HEK293 (cell line): Measurements from ENCODE around the gene DMGDH.
A peak's percentile ranks its signal among the peaks of the same experiment; 100 is the strongest.

Experiments
- CTCF ChIA-PET: fragments of 350-600 bp; formaldehyde crosslinking; extraction: SDS; loops from one replicate; lab custom pipeline; 2021; ENCODE audit warnings: antibody characterized with exemption; lab: Yijun Ruan, JAX
- POLR2A ChIA-PET: fragments of 300-600 bp; formaldehyde crosslinking; extraction: SDS; loops from one replicate; lab custom pipeline; 2020; ENCODE audit warnings: antibody characterized with exemption, inconsistent platforms; lab: Yijun Ruan, JAX
- H3K27ac ChIP-seq: fragments of 200-500 bp; sonication (Bioruptor generic); 2 replicates; pipeline ENCODE4 v1.5.1; 2014; ENCODE audit warnings: low read depth, low read length, control low read depth, inconsistent platforms; ENCODE audit errors: extremely low read depth
- H3K36me3 ChIP-seq, 2 experiments: fragments of 200-500 bp in 1 of 2; sonication (Bioruptor generic) in 1 of 2; 1 replicate in 1 of 2; 2 replicates in 1 of 2; pipeline ENCODE4 v1.5.1; 2014 to 2017; ENCODE audit warnings: inconsistent platforms in 2 of 2, low read length in 2 of 2; ENCODE audit not compliant: control insufficient read depth in 2 of 2, insufficient read depth in 1 of 2
- H3K4me1 ChIP-seq: fragments of 200-500 bp; sonication (Bioruptor generic); 2 replicates; pipeline ENCODE4 v1.5.1; 2014; ENCODE audit warnings: mild to moderate bottlenecking, low read length, inconsistent platforms; ENCODE audit not compliant: control insufficient read depth, insufficient read depth
- H3K4me3 ChIP-seq: 2 replicates; pipeline ENCODE4 v1.5.1; 2011; ENCODE audit warnings: low read depth, mild to moderate bottlenecking, control low read depth, low read length, moderate library complexity
- H3K9me3 ChIP-seq: fragments of 200-500 bp; sonication (Bioruptor generic); 2 replicates; pipeline ENCODE4 v1.5.1; 2014; ENCODE audit warnings: low read depth, low read length, inconsistent platforms; ENCODE audit not compliant: control insufficient read depth, insufficient read depth
- AEBP2 ChIP-seq: fragments of 450-650 bp; formaldehyde crosslinking; IDR thresholded peaks from 2 replicates; pipeline ENCODE4 v1.5.1; 2016; ENCODE audit warnings: missing biosample characterization, missing genetic modification characterization, borderline replicate concordance
- GLI2 ChIP-seq: fragments of 450-650 bp; formaldehyde crosslinking; IDR thresholded peaks from 2 replicates; pipeline ENCODE4; 2017; ENCODE audit warnings: missing biosample characterization, missing genetic modification characterization, low read depth, borderline replicate concordance
- KLF1 ChIP-seq: fragments of 450-650 bp; formaldehyde crosslinking; IDR thresholded peaks from 2 replicates; pipeline ENCODE4 v1.5.1; 2016; ENCODE audit warnings: missing biosample characterization, missing genetic modification characterization
- OSR2 ChIP-seq: fragments of 450-650 bp; formaldehyde crosslinking; IDR thresholded peaks from 2 replicates; pipeline ENCODE4 v1.5.1; 2016; ENCODE audit warnings: missing biosample characterization, missing genetic modification characterization
- SP7 ChIP-seq: fragments of 450-650 bp; formaldehyde crosslinking; IDR thresholded peaks from 2 replicates; pipeline ENCODE4 v1.5.1; 2016; ENCODE audit warnings: missing biosample characterization, missing genetic modification characterization
- ZNF10 ChIP-seq: fragments of 450-650 bp; formaldehyde crosslinking; IDR thresholded peaks from 2 replicates; pipeline ENCODE4 v1.5.1; 2017; ENCODE audit warnings: missing biosample characterization, missing genetic modification characterization
- ZNF174 ChIP-seq: fragments of 450-650 bp; formaldehyde crosslinking; IDR thresholded peaks from 2 replicates; pipeline ENCODE4 v1.5.0; 2017; ENCODE audit warnings: missing biosample characterization, mild to moderate bottlenecking, missing genetic modification characterization
- ZNF223 ChIP-seq: fragments of 450-650 bp; formaldehyde crosslinking; IDR thresholded peaks from 2 replicates; pipeline ENCODE4 v1.5.1; 2016; ENCODE audit warnings: missing biosample characterization, missing genetic modification characterization
- ZNF324 ChIP-seq: fragments of 450-650 bp; formaldehyde crosslinking; IDR thresholded peaks from 2 replicates; pipeline ENCODE4 v1.5.1; 2016; ENCODE audit warnings: missing biosample characterization, missing genetic modification characterization
- ZNF518A ChIP-seq: fragments of 450-650 bp; formaldehyde crosslinking; conservative IDR thresholded peaks from 2 replicates; pipeline ENCODE4 v1.5.1; 2016; ENCODE audit warnings: low read depth, missing biosample characterization, missing genetic modification characterization
- ZNF544 ChIP-seq: fragments of 450-650 bp; formaldehyde crosslinking; IDR thresholded peaks from 2 replicates; pipeline ENCODE4 v1.5.0; 2017; ENCODE audit warnings: missing biosample characterization, missing genetic modification characterization
- ZNF561 ChIP-seq: fragments of 450-650 bp; IDR thresholded peaks from 2 replicates; pipeline ENCODE4 v1.5.1; 2018; ENCODE audit warnings: missing biosample characterization, missing genetic modification characterization, borderline replicate concordance
- ZNF585B ChIP-seq: fragments of 450-650 bp; formaldehyde crosslinking; IDR thresholded peaks from 2 replicates; pipeline ENCODE4 v1.5.1; 2016; ENCODE audit warnings: missing biosample characterization, missing genetic modification characterization
- ZNF621 ChIP-seq: fragments of 450-650 bp; formaldehyde crosslinking; IDR thresholded peaks from 2 replicates; pipeline ENCODE4 v1.5.1; 2017; ENCODE audit warnings: missing biosample characterization, missing genetic modification characterization
- ZNF623 ChIP-seq: fragments of 450-650 bp; formaldehyde crosslinking; IDR thresholded peaks from 2 replicates; pipeline ENCODE4 v1.5.1; 2016; ENCODE audit warnings: missing biosample characterization, missing genetic modification characterization
- ZNF629 ChIP-seq: fragments of 450-650 bp; formaldehyde crosslinking; IDR thresholded peaks from 2 replicates; pipeline ENCODE4 v1.5.1; 2017; ENCODE audit warnings: missing biosample characterization, missing genetic modification characterization
- ZNF670 ChIP-seq: fragments of 450-650 bp; formaldehyde crosslinking; IDR thresholded peaks from 2 replicates; pipeline ENCODE4 v1.5.1; 2016; ENCODE audit warnings: missing biosample characterization, missing genetic modification characterization, low read depth
- ZNF768 ChIP-seq: fragments of 450-650 bp; formaldehyde crosslinking; IDR thresholded peaks from 2 replicates; pipeline ENCODE4 v1.5.1; 2018; ENCODE audit warnings: missing biosample characterization, mild to moderate bottlenecking, missing genetic modification characterization
- ZSCAN18 ChIP-seq: fragments of 450-650 bp; formaldehyde crosslinking; IDR thresholded peaks from 2 replicates; pipeline ENCODE4 v1.5.1; 2016; ENCODE audit warnings: missing biosample characterization, missing genetic modification characterization
- ZSCAN30 ChIP-seq: fragments of 450-650 bp; IDR thresholded peaks from 2 replicates; pipeline ENCODE4 v1.5.1; 2018; ENCODE audit warnings: missing biosample characterization, mild to moderate bottlenecking, missing genetic modification characterization, moderate library complexity

Gene DMGDH

GRCh38 chr5:78958672-78959445 is 110.6 kb downstream of the DMGDH start:
- TF ChIP-seq ZNF768 (tag by site-specific recombination) (no peak), SP7 (peak; percentile 89), ZNF670 (no peak)
- Histone ChIP-seq H3K4me3 (no peak overlapping the region), H3K36me3 (no peaks in the 10 kb centered on the region), H3K4me1 (no peaks in the 10 kb centered on the region), H3K27ac (no peak overlapping the region), H3K9me3 (no peaks in the 10 kb centered on the region)
- ChIA-PET POLR2A (no interaction called here), CTCF (interaction anchor here (0.6 to 2.2 kb wide), 4 partner anchors 59 to 918 kb away, joined by 4 to 10 read pairs (median 5); no protein-coding TSS in a partner anchor)

- ChIA-PET CTCF (interaction anchor here (0.7 to 2.2 kb wide), 3 partner anchors 57 to 77 kb away, joined by 3 to 10 read pairs (median 4); no protein-coding TSS in a partner anchor), POLR2A (no interaction called here)
- no peaks in the 10 kb centered on the region for H3K36me3 ChIP-seq
- H3K9me3 ChIP-seq, result no peaks in the 10 kb centered on the region
- H3K4me3 ChIP-seq, result no peak overlapping the region
- H3K4me1 ChIP-seq, result no peaks in the 10 kb centered on the region
- H3K27ac ChIP-seq, result no peak overlapping the region
- TF ChIP-seq ZNF518A (tag by site-specific recombination) (no peak), AEBP2 (tag by site-specific recombination) (no peak), GLI2 (tag by site-specific recombination) (no peak), ZNF623 (tag by site-specific recombination) (no peak), ZNF223 (tag by site-specific recombination) (no peak), KLF1 (tag by site-specific recombination) (no peak), ZNF544 (tag by site-specific recombination) (no peak), ZNF324 (no peak), ZSCAN18 (tag by site-specific recombination) (no peak), ZNF561 (tag by site-specific recombination) (no peak), ZNF174 (tag by site-specific recombination) (no peak), ZNF585B (no peak), ZNF629 (tag by site-specific recombination) (no peak), ZNF10 (no peak), ZNF621 (tag by site-specific recombination) (no peak), OSR2 (tag by site-specific recombination) (no peak), ZSCAN30 (tag by site-specific recombination) (no peak)
Measured at GRCh38 chr5:78956901-78957300, 112.6 kb downstream of the DMGDH start.
